Measurements from ENCODE around the gene BAK1. TPM values are rescaled to one million over a fixed set of nuclear protein-coding genes. Genes with fewer than 3 reads are reported as not detected.
A peak's percentile ranks its signal among the peaks of the same experiment; 100 is the strongest.

BAK1 gene
- total RNA-seq, 1 experiment from 2014 or later: 18.9 TPM

DNA sequence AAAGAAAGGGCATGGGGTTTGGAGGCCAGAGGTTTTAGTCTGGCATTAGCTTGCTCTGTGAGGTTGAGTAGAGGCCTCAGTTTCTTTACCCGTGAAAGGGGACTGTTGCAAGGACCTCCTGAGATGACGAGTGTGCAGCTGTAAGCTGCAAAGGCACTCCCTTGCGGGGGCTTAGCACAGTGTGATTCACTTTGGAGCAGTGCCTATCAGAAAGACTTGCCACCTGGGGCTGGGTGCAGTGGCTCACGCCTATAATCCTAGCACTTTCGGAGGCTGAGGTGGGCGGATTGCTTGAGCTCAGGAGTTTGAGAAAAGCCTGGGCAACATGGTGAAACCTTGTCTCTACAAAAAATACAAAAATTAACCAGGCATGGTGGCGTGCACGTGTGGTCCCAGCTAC lies 7.5 kb upstream of the BAK1 start:
- Histone ChIP-seq H3K9me3 (ENCODE audit: control insufficient read depth in 1 of 2, insufficient read depth in 1 of 2, low read depth in 1 of 2, low read length in 2 of 2) (no peaks in the 10 kb centered on the region), H3K79me2 (ENCODE audit: insufficient read depth, low read length) (no peaks in the 10 kb centered on the region), H2AFZ (ENCODE audit: low read depth, low read length, poor library complexity, severe bottlenecking) (no peak overlapping the region), H3K4me2 (ENCODE audit: low read length) (no peak overlapping the region), H3K9me2 (ENCODE audit: insufficient read depth) (no peaks in the 10 kb centered on the region), H4K20me1 (ENCODE audit: insufficient read depth) (no peaks in the 10 kb centered on the region), H3K27me3 (ENCODE audit: insufficient read depth, low read length) (no peaks in the 10 kb centered on the region), H3K27ac (ENCODE audit: low read depth, low read length) (no peak overlapping the region), H3K36me3 (ENCODE audit: control insufficient read depth in 1 of 2, insufficient read depth in 2 of 2, low read length in 2 of 2) (no peaks in the 10 kb centered on the region), H3K9ac (ENCODE audit: low read length) (no peak overlapping the region), H3K4me3 (replicated peaks in 1 of 2; ENCODE audit: low read depth in 1 of 2, low read length in 2 of 2) (no peak overlapping the region), H3K4me1 (ENCODE audit: control insufficient read depth in 1 of 2, insufficient read depth in 2 of 2, low read length in 2 of 2) (peaks cover 26 to 66% of the 10 kb centered on the region in 2 experiments)
- DNase-seq (ENCODE audit: low read depth, low spot score) (no peak), ATAC-seq (no peak)
- ChIA-PET RAD21 (ENCODE audit: low non-redundant PET in 1 of 2, low total read pairs in 2 of 2, uncharacterized antibody in 2 of 2, unreplicated experiment in 2 of 2) (no interaction called here), CTCF (no interaction called here), POLR2A (no interaction called here)
- intact Hi-C loops (cut with micrococcal nuclease): loop anchor here (5.0 to 10.0 kb wide), 3 partner anchors 35 to 567 kb away; partner anchors contain the start of gene ITPR3
- TF ChIP-seq SIN3A (IDR thresholded peaks at IDR 0.05; ENCODE audit: low read depth) (no peak), EGR1 (IDR thresholded peaks at IDR 0.05; ENCODE audit: low read depth) (no peak), TCF7L2 (IDR thresholded peaks at IDR 0.05; ENCODE audit: borderline replicate concordance, extremely low read depth, insufficient read depth, insufficient read length) (no peak), ZNF274 (IDR thresholded peaks at IDR 0.05; ENCODE audit: low read depth, low read length) (no peak)
- TF ChIP-seq, protein P1, sequence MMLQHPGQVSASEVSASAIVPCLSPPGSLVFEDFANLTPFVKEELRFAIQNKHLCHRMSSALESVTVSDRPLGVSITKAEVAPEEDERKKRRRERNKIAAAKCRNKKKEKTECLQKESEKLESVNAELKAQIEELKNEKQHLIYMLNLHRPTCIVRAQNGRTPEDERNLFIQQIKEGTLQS (IDR thresholded peaks at IDR 0.05): no peak
- no TSS peak for BruUV-seq (replicated peaks)

DNA sequence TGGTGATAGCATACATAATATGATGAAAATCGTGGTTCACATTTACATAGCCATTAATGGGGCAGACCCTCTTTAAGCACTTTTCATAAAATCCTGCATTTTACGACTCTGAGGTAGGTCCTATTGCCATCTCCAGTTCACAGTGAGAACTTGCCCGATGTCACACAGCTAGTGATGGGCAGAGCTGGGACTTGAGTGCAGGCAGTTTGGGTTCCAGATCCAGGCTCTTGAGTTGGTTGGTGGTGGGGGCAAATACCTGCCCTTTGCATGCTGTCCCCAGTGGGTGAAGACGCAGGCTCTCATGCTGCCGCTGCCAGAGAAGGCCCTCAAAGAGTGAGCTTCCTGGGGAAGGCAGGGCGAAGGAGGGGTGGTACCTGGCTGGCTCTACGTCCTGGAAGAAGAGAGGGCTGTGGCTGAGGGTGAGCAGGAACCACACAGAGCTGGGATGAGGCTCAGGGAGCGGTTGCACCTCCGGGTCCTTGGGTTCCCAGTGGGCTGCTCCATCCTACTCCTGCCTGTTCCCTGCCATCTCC lies 6.1 kb upstream of the BAK1 start:
- Histone ChIP-seq H3K4me2 (ENCODE audit: low read length) (peak overlapping the region; percentile 46), H4K20me1 (ENCODE audit: insufficient read depth) (no peaks in the 10 kb centered on the region), H3K4me1 (ENCODE audit: control insufficient read depth in 1 of 2, insufficient read depth in 2 of 2, low read length in 2 of 2) (peaks cover 21 to 53% of the 10 kb centered on the region in 2 experiments), H3K27ac (ENCODE audit: low read depth, low read length) (no peak overlapping the region), H3K79me2 (ENCODE audit: insufficient read depth, low read length) (no peaks in the 10 kb centered on the region), H3K9me2 (ENCODE audit: insufficient read depth) (no peaks in the 10 kb centered on the region), H3K9ac (ENCODE audit: low read length) (no peak overlapping the region), H3K36me3 (ENCODE audit: control insufficient read depth in 1 of 2, insufficient read depth in 2 of 2, low read length in 2 of 2) (no peaks in the 10 kb centered on the region), H3K9me3 (ENCODE audit: control insufficient read depth in 1 of 2, insufficient read depth in 1 of 2, low read depth in 1 of 2, low read length in 2 of 2) (no peaks in the 10 kb centered on the region), H3K27me3 (ENCODE audit: insufficient read depth, low read length) (no peaks in the 10 kb centered on the region), H2AFZ (ENCODE audit: low read depth, low read length, poor library complexity, severe bottlenecking) (no peak overlapping the region), H3K4me3 (replicated peaks in 1 of 2; ENCODE audit: low read depth in 1 of 2, low read length in 2 of 2) (no peak overlapping the region)
- POLR2A ChIA-PET: no interaction called here
- RAD21 ChIA-PET (ENCODE audit: low non-redundant PET in 1 of 2, low total read pairs in 2 of 2, uncharacterized antibody in 2 of 2, unreplicated experiment in 2 of 2): no interaction called here
- DNase-seq (ENCODE audit: low read depth, low spot score) (no peak), ATAC-seq (no peak)
- intact Hi-C loops (cut with micrococcal nuclease): loop anchor here (5.0 to 10.0 kb wide), 3 partner anchors 36 to 569 kb away; partner anchors contain the start of gene ITPR3
- BruUV-seq (replicated peaks): no TSS peak
- CTCF ChIA-PET: interaction anchor here (1.3 kb wide), 1 partner anchor 48 kb away, joined by 3 read pairs; no protein-coding TSS in a partner anchor
- TF ChIP-seq FOSL1 (IDR thresholded peaks at IDR 0.05; ENCODE audit: low read depth): no peak
- no peak for TF ChIP-seq RAD21 (IDR thresholded peaks at IDR 0.05; ENCODE audit: low read depth)
- TF ChIP-seq, protein P2, sequence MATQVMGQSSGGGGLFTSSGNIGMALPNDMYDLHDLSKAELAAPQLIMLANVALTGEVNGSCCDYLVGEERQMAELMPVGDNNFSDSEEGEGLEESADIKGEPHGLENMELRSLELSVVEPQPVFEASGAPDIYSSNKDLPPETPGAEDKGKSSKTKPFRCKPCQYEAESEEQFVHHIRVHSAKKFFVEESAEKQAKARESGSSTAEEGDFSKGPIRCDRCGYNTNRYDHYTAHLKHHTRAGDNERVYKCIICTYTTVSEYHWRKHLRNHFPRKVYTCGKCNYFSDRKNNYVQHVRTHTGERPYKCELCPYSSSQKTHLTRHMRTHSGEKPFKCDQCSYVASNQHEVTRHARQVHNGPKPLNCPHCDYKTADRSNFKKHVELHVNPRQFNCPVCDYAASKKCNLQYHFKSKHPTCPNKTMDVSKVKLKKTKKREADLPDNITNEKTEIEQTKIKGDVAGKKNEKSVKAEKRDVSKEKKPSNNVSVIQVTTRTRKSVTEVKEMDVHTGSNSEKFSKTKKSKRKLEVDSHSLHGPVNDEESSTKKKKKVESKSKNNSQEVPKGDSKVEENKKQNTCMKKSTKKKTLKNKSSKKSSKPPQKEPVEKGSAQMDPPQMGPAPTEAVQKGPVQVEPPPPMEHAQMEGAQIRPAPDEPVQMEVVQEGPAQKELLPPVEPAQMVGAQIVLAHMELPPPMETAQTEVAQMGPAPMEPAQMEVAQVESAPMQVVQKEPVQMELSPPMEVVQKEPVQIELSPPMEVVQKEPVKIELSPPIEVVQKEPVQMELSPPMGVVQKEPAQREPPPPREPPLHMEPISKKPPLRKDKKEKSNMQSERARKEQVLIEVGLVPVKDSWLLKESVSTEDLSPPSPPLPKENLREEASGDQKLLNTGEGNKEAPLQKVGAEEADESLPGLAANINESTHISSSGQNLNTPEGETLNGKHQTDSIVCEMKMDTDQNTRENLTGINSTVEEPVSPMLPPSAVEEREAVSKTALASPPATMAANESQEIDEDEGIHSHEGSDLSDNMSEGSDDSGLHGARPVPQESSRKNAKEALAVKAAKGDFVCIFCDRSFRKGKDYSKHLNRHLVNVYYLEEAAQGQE (IDR thresholded peaks at IDR 0.05; ENCODE audit: low read depth): no peak
- TF ChIP-seq SRF (IDR thresholded peaks at IDR 0.05; ENCODE audit: low read depth): no peak
- no peak for TF ChIP-seq ZFX (IDR thresholded peaks at IDR 0.05)
- TF ChIP-seq, protein P3, sequence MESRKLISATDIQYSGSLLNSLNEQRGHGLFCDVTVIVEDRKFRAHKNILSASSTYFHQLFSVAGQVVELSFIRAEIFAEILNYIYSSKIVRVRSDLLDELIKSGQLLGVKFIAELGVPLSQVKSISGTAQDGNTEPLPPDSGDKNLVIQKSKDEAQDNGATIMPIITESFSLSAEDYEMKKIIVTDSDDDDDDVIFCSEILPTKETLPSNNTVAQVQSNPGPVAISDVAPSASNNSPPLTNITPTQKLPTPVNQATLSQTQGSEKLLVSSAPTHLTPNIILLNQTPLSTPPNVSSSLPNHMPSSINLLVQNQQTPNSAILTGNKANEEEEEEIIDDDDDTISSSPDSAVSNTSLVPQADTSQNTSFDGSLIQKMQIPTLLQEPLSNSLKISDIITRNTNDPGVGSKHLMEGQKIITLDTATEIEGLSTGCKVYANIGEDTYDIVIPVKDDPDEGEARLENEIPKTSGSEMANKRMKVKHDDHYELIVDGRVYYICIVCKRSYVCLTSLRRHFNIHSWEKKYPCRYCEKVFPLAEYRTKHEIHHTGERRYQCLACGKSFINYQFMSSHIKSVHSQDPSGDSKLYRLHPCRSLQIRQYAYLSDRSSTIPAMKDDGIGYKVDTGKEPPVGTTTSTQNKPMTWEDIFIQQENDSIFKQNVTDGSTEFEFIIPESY (IDR thresholded peaks at IDR 0.05; ENCODE audit: extremely low read depth, insufficient replicate concordance, low read length): no peak
- no peak for TF ChIP-seq TCF7L2 (IDR thresholded peaks at IDR 0.05; ENCODE audit: borderline replicate concordance, extremely low read depth, insufficient read depth, insufficient read length)
- TF ChIP-seq YY1 (IDR thresholded peaks at IDR 0.05; ENCODE audit: extremely low read depth, insufficient replicate concordance, low read depth, low read length): no peak
- no peak for TF ChIP-seq EZH2phosphoT487 (IDR thresholded peaks at IDR 0.05; ENCODE audit: borderline replicate concordance)
- TF ChIP-seq, protein P1 (IDR thresholded peaks at IDR 0.05): no peak
- no peak for TF ChIP-seq SP1 (IDR thresholded peaks at IDR 0.05; ENCODE audit: low read depth)

Measured in HCT116 (cell line).